ENCODE data around the gene TTLL9. TPM values are rescaled to one million over a fixed set of nuclear protein-coding genes. Genes with fewer than 3 reads are reported as not detected.

TTLL9 gene
- total and polyA plus RNA-seq, 8 donors = 0.20 to 6.2 (median 2.3) TPM

DNA sequence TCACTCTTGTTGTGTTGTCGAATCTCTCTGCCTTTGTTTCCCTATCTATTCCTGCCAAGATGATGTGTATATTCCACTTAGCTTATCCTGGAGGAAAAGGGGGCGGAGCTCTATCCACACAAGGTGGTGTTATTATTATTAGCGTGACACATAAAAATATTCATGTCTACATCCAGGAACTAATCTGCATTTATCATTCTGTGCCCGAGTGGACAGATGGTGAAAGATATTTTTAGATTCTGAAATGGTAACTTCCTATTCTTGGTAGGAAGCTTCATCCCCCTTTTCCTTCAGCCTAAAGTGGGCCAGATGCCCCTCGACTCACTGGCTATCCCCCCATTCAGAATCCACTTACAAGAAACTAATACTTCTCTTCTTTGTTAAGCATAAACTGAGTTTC, 99.6 kb downstream of the TTLL9 start:
- intact Hi-C loops (cut with DNase I) = no loop called here
- no peaks in the 10 kb centered on the region for H3K9me3 ChIP-seq
- no peak for DNase-seq
- no peak overlapping the region for H3K27ac ChIP-seq
- H3K36me3 ChIP-seq = no peaks in the 10 kb centered on the region
- peaks cover 0 to 6% of the 10 kb centered on the region in 2 donors for H3K4me1 ChIP-seq
- peaks cover 12 to 66% of the 10 kb centered on the region in 2 donors for H3K27me3 ChIP-seq
- ATAC-seq = no peak
- H3K4me3 ChIP-seq = no peak overlapping the region
- TF ChIP-seq, protein P1, sequence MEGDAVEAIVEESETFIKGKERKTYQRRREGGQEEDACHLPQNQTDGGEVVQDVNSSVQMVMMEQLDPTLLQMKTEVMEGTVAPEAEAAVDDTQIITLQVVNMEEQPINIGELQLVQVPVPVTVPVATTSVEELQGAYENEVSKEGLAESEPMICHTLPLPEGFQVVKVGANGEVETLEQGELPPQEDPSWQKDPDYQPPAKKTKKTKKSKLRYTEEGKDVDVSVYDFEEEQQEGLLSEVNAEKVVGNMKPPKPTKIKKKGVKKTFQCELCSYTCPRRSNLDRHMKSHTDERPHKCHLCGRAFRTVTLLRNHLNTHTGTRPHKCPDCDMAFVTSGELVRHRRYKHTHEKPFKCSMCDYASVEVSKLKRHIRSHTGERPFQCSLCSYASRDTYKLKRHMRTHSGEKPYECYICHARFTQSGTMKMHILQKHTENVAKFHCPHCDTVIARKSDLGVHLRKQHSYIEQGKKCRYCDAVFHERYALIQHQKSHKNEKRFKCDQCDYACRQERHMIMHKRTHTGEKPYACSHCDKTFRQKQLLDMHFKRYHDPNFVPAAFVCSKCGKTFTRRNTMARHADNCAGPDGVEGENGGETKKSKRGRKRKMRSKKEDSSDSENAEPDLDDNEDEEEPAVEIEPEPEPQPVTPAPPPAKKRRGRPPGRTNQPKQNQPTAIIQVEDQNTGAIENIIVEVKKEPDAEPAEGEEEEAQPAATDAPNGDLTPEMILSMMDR (IDR thresholded peaks at IDR 0.05) = no peak

DNA sequence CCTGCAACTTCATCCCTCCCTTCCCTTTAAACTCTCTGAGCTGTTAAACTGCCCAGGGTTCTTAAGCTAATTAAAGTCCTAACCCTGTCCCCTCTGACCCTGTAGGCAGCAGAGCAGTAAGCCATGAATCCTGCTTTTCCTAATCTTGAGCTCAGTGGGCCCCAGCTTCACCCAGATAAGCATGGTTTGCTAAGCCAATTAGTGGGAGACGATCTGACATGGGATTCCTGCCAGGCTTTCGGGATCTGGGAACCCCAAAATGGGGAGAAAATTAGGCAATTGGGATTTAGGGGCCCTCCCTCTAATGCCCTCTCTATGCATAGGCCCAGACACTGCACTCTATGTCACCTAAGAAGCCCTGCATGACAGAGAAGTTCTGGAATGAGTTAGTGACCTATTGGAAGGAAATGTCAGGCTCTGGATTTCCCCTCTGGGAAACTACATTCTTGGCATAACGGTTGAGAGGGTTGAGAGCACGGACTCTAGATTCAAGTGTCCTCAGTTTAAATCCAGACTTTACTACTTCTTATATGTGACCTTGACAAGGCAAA, 102.1 kb downstream of the TTLL9 start:
- TF ChIP-seq, protein P1 (IDR thresholded peaks at IDR 0.05) = no peak
- no peaks in the 10 kb centered on the region for H3K36me3 ChIP-seq
- H3K27ac ChIP-seq = no peak overlapping the region
- peaks cover 0 to 6% of the 10 kb centered on the region in 2 donors for H3K4me1 ChIP-seq
- H3K9me3 ChIP-seq = no peaks in the 10 kb centered on the region
- H3K4me3 ChIP-seq = no peak overlapping the region
- intact Hi-C loops (cut with DNase I) = no loop called here
- ATAC-seq = peak; percentile 19
- H3K27me3 ChIP-seq = peaks cover 3 to 43% of the 10 kb centered on the region in 2 donors
- DNase-seq = no peak

- Histone ChIP-seq H3K27me3 (peaks cover 0 to 27% of the 10 kb centered on the region in 2 donors), H3K4me1 (no peaks in the 10 kb centered on the region), H3K27ac (no peak overlapping the region), H3K9me3 (no peaks in the 10 kb centered on the region), H3K4me3 (no peak overlapping the region), H3K36me3 (no peaks in the 10 kb centered on the region)
- intact Hi-C loops (cut with DNase I) = no loop called here
- no peak for DNase-seq
- TF ChIP-seq, protein P1 (IDR thresholded peaks at IDR 0.05) = no peak
- ATAC-seq = no peak
These were observed 103.9 kb downstream of the TTLL9 start for GRCh38 chr20:31974296-31974695.

GRCh38 chr20:31974951-31975487, 104.6 kb downstream of the TTLL9 start:
- Histone ChIP-seq H3K4me3 (no peak overlapping the region), H3K27ac (no peak overlapping the region), H3K27me3 (peaks cover 0 to 19% of the 10 kb centered on the region in 2 donors), H3K4me1 (no peaks in the 10 kb centered on the region), H3K36me3 (no peaks in the 10 kb centered on the region), H3K9me3 (no peaks in the 10 kb centered on the region)
- intact Hi-C loops (cut with DNase I) = no loop called here
- TF ChIP-seq, protein P1 (IDR thresholded peaks at IDR 0.05) = no peak
- no peak for DNase-seq
- ATAC-seq = no peak

DNA sequence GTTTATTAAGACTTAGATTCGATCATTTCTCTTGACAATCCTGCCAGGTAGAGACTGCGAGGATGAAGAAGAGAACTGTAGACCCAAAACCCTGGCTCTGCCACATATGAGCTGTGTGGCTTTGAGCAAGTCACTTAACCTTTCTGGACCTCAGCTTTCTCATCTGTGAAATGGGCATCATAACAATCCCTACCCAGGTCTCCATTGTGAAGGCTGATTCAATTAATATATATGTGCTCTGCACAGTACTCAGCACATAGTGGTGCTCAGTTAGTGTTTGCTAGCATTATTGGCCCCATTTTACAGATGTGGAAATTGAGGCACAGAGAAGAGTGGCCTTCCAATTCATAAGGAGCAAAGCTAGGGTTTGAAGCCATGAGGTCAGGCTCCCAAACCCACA, 105.4 kb downstream of the TTLL9 start:
- H3K4me1 ChIP-seq = no peaks in the 10 kb centered on the region
- H3K36me3 ChIP-seq = no peaks in the 10 kb centered on the region
- no peak for DNase-seq
- H3K27me3 ChIP-seq = peaks cover 0 to 11% of the 10 kb centered on the region in 2 donors
- H3K4me3 ChIP-seq = no peak overlapping the region
- no peak for ATAC-seq
- H3K27ac ChIP-seq = no peak overlapping the region
- intact Hi-C loops (cut with DNase I) = no loop called here
- TF ChIP-seq, protein P1 (IDR thresholded peaks at IDR 0.05) = no peak
- H3K9me3 ChIP-seq = no peaks in the 10 kb centered on the region
